Upper lobe of right lung (tissue), 1 donor: ENCODE data around the gene GALNT17. TPM values are rescaled to one million over a fixed set of nuclear protein-coding genes. Genes with fewer than 3 reads are reported as not detected.

Experiments used
- ATAC-seq: fragments of 200-7000 bp; cut with Tn5 transposase; one replicate; pipeline ENCODE4 v1.9.1; 2020; ENCODE audit warnings: mild to moderate bottlenecking, moderate library complexity
- DNase-seq: peaks from one replicate; pipeline ENCODE4 v3.0.0-alpha.2; 2020
- H3K27ac ChIP-seq: fragments of 200-600 bp; one replicate; pipeline ENCODE4 v1.8.0; 2022
- H3K27me3 ChIP-seq: fragments of 200-600 bp; one replicate; pipeline ENCODE4 v1.8.0; 2022; ENCODE audit warnings: mild to moderate bottlenecking
- H3K36me3 ChIP-seq: fragments of 200-600 bp; one replicate; pipeline ENCODE4 v1.8.0; 2022
- H3K4me1 ChIP-seq: fragments of 200-600 bp; one replicate; pipeline ENCODE4 v1.8.0; 2022
- H3K4me3 ChIP-seq: fragments of 200-600 bp; one replicate; pipeline ENCODE4 v1.8.0; 2022; ENCODE audit warnings: mild to moderate bottlenecking
- H3K9me3 ChIP-seq: fragments of 200-600 bp; one replicate; pipeline ENCODE4 v1.8.0; 2022
- intact Hi-C: fragments of 100-400 bp; cut with DNase I; formaldehyde crosslinking; loops from one replicate; pipeline ENCODE4 v1.11.0; 2022
- total RNA-seq: library from RNA; stranded (reverse); fragmentation: NEBNext Ultra II Directional; extraction: Animal tissue kit (Norgen Biotek cat#: 25700); gene quantifications from one replicate; pipeline ENCODE4 v1.2.1, GENCODE V29; 2021
- TF ChIP-seq, protein P1 (sequence below): fragments of 200-600 bp; IDR thresholded peaks from one replicate; pipeline ENCODE4 v1.8.0; 2022; ENCODE audit warnings: antibody characterized with exemption
- donor health status: DM: no; HTN: yes; CAD: no; lungs with severe emphysema.

The GALNT17 gene
- total RNA-seq, 1 donor from 2014 or later: 7.1 TPM

GRCh38 chr7:71497256-71497946 is 365.5 kb downstream of the GALNT17 start:
- Histone ChIP-seq H3K27me3 (no peaks in the 10 kb centered on the region), H3K27ac (no peak overlapping the region), H3K4me1 (peaks cover 4% of the 10 kb centered on the region), H3K4me3 (no peak overlapping the region), H3K9me3 (no peaks in the 10 kb centered on the region), H3K36me3 (no peaks in the 10 kb centered on the region)
- TF ChIP-seq, protein P1, sequence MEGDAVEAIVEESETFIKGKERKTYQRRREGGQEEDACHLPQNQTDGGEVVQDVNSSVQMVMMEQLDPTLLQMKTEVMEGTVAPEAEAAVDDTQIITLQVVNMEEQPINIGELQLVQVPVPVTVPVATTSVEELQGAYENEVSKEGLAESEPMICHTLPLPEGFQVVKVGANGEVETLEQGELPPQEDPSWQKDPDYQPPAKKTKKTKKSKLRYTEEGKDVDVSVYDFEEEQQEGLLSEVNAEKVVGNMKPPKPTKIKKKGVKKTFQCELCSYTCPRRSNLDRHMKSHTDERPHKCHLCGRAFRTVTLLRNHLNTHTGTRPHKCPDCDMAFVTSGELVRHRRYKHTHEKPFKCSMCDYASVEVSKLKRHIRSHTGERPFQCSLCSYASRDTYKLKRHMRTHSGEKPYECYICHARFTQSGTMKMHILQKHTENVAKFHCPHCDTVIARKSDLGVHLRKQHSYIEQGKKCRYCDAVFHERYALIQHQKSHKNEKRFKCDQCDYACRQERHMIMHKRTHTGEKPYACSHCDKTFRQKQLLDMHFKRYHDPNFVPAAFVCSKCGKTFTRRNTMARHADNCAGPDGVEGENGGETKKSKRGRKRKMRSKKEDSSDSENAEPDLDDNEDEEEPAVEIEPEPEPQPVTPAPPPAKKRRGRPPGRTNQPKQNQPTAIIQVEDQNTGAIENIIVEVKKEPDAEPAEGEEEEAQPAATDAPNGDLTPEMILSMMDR: no peak
- intact Hi-C loops: no loop called here
- ATAC-seq: no peak
- DNase-seq: no peak

GRCh38 chr7:71498381-71498780 is 366.4 kb downstream of the GALNT17 start:
- intact Hi-C loops: no loop called here
- ATAC-seq: no peak
- Histone ChIP-seq H3K27me3 (no peaks in the 10 kb centered on the region), H3K36me3 (no peaks in the 10 kb centered on the region), H3K4me3 (no peak overlapping the region), H3K4me1 (peaks cover 4% of the 10 kb centered on the region), H3K9me3 (no peaks in the 10 kb centered on the region), H3K27ac (no peak overlapping the region)
- no peak for DNase-seq
- TF ChIP-seq, protein P1: no peak

- Histone ChIP-seq H3K4me1 (no peaks in the 10 kb centered on the region), H3K36me3 (no peaks in the 10 kb centered on the region), H3K27me3 (no peaks in the 10 kb centered on the region), H3K9me3 (no peaks in the 10 kb centered on the region), H3K4me3 (no peak overlapping the region), H3K27ac (no peak overlapping the region)
- DNase-seq: no peak
- intact Hi-C loops: no loop called here
- ATAC-seq: no peak
- TF ChIP-seq, protein P1: no peak
These were observed 372.9 kb downstream of the GALNT17 start for GRCh38 chr7:71504697-71505441.

DNA sequence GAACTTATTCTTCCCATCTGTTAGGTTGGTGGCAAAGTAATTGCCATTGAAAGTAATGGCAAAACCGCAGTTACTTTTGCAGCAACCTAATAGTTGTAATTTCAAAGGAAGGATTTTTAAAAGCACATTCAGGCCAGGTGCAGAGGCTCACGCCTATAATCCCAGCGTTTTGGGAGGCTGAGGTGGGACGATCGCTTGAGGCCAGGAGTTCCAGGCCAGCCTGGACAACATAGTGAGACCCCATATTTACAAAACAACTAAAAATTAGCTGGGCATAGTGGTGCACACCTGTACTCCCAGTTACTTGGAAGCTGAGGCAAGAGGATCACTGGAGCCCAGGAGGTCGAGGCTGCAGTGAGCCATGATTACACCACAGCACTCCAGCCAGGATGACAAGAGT is 374.9 kb downstream of the GALNT17 start:
- Histone ChIP-seq H3K4me3 (no peak overlapping the region), H3K27me3 (no peaks in the 10 kb centered on the region), H3K4me1 (no peaks in the 10 kb centered on the region), H3K27ac (no peak overlapping the region), H3K36me3 (no peaks in the 10 kb centered on the region), H3K9me3 (no peaks in the 10 kb centered on the region)
- intact Hi-C loops: no loop called here
- ATAC-seq (no peak), DNase-seq (no peak)
- TF ChIP-seq, protein P1: no peak

DNA sequence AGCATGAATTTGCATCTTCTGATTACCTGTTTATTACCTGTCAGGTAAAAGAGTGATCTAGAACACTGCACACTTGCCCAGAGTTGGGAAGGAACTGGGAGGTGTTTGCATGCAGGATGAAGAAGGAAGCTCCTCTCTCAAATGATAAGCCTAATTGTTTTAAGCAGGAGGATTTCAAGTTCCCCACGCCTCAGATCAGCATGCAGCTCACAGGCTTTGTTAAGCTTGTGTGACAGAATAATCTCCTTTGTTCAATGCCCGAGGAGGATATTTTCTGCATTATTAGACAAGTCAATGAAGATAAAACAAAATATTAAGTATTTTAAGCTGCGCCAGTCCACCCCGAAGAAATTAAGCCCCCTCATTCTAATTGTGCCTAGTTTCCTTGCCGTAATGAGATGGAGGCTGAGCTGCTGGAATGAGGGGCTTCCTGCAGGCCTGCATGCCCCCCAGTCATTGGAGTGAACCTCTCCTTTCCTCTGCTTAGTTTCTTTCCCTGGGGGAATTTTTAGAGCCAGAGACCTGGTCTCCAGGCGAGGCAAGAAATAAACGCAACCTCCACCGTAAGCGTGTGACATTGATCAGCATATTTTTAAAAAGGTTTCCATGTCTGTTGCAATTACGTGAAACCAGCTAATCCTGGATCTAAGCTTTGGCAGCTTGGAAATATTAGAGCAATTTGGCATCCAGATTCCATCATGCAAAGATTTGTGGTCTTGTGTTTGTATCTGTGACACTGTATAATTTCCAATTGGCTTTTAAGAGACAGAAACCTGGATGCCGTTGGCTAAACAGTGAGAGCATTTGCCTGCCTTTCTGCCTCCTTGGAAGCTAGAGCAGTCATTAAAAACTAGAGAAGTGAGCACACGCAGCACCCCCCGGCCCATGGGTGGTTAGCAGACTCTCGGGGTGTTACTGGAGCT is 376.0 kb downstream of the GALNT17 start:
- ATAC-seq (no peak), DNase-seq (no peak)
- H3K27me3 ChIP-seq: no peaks in the 10 kb centered on the region
- H3K36me3 ChIP-seq: no peaks in the 10 kb centered on the region
- no peaks in the 10 kb centered on the region for H3K9me3 ChIP-seq
- intact Hi-C loops: no loop called here
- H3K4me1 ChIP-seq: no peaks in the 10 kb centered on the region
- TF ChIP-seq, protein P1: no peak
- H3K4me3 ChIP-seq: no peak overlapping the region
- H3K27ac ChIP-seq: no peak overlapping the region
